Measurements from ENCODE around the gene PARP16.

Gene PARP16

GRCh38 chr15:65208647-65209046 is 78.0 kb downstream of the PARP16 start:
- Histone ChIP-seq H4K20me1 (ENCODE audit: insufficient read depth, low read length) (no peaks in the 10 kb centered on the region), H3K9ac (ENCODE audit: low read length) (no peak overlapping the region), H2AFZ (ENCODE audit: low read depth, low read length) (no peak overlapping the region), H3K36me3 (replicated peaks; ENCODE audit: low read depth, low read length) (no peaks in the 10 kb centered on the region), H3K9me3 (ENCODE audit: insufficient read depth, low read length) (no peaks in the 10 kb centered on the region), H3K27ac (ENCODE audit: low read length) (no peak overlapping the region), H3K79me2 (ENCODE audit: low read length) (no peaks in the 10 kb centered on the region), H3K4me2 (ENCODE audit: low read length) (no peak overlapping the region), H3K27me3 (ENCODE audit: low read depth, low read length) (peaks cover 3% of the 10 kb centered on the region), H3K4me3 (ENCODE audit: low read length) (no peak overlapping the region), H3K4me1 (ENCODE audit: low read length) (no peaks in the 10 kb centered on the region)
- TF ChIP-seq, protein P1, sequence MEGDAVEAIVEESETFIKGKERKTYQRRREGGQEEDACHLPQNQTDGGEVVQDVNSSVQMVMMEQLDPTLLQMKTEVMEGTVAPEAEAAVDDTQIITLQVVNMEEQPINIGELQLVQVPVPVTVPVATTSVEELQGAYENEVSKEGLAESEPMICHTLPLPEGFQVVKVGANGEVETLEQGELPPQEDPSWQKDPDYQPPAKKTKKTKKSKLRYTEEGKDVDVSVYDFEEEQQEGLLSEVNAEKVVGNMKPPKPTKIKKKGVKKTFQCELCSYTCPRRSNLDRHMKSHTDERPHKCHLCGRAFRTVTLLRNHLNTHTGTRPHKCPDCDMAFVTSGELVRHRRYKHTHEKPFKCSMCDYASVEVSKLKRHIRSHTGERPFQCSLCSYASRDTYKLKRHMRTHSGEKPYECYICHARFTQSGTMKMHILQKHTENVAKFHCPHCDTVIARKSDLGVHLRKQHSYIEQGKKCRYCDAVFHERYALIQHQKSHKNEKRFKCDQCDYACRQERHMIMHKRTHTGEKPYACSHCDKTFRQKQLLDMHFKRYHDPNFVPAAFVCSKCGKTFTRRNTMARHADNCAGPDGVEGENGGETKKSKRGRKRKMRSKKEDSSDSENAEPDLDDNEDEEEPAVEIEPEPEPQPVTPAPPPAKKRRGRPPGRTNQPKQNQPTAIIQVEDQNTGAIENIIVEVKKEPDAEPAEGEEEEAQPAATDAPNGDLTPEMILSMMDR (IDR thresholded peaks at IDR 0.05; ENCODE audit: low read depth, low read length): no peak
- no peak for TF ChIP-seq EZH2phosphoT487 (IDR thresholded peaks at IDR 0.05; ENCODE audit: low read depth)
